CD4-positive, CD25-positive, alpha-beta regulatory T cell (primary cell): Measurements from ENCODE around the gene ANO8. TPM values are rescaled to one million over a fixed set of nuclear protein-coding genes. Genes with fewer than 3 reads are reported as not detected.
A peak's percentile ranks its signal among the peaks of the same experiment; 100 is the strongest.

Experiments
- ATAC-seq, 2 donors: fragments of 150-1000 bp; cut with Tn5 transposase; one replicate each; pipeline ENCODE4 v1.10.0; 2021; ENCODE audit warnings: low read depth in 2 of 2, moderate number of reproducible peaks in 2 of 2, moderate library complexity in 1 of 2
- DNase-seq, 3 donors: peaks; one replicate each; pipeline versions ENCODE4 v3.0.0 to v3.0.0-alpha.2; 2012 to 2022; ENCODE audit warnings: mixed read lengths in 1 of 3
- H3K27ac ChIP-seq: one replicate; pipeline ENCODE4 v1.7.0; 2013; ENCODE audit warnings: mild to moderate bottlenecking, low read length; ENCODE audit not compliant: insufficient read depth, poor library complexity, severe bottlenecking
- H3K27me3 ChIP-seq: one replicate; pipeline ENCODE4 v1.7.0; 2013; ENCODE audit warnings: low read length; ENCODE audit not compliant: control insufficient read depth, insufficient read depth
- H3K36me3 ChIP-seq: one replicate; pipeline ENCODE4 v1.7.0; 2013; ENCODE audit warnings: mild to moderate bottlenecking, low read length, moderate library complexity; ENCODE audit not compliant: control insufficient read depth, insufficient read depth
- H3K4me1 ChIP-seq: 2 replicates; pipeline ENCODE4 v1.7.0; 2013; ENCODE audit warnings: mild to moderate bottlenecking, low read length; ENCODE audit not compliant: insufficient read depth, control insufficient read depth, poor library complexity, severe bottlenecking
- H3K4me3 ChIP-seq: one replicate; pipeline ENCODE4 v1.7.0; 2013; ENCODE audit warnings: low read depth, mild to moderate bottlenecking, low read length, moderate library complexity
- H3K9me3 ChIP-seq, 2 experiments: 1 replicate in 1 of 2; 2 replicates in 1 of 2; pipeline ENCODE4 v1.7.0; 2013; ENCODE audit warnings: low read length in 2 of 2, mild to moderate bottlenecking in 1 of 2, moderate library complexity in 1 of 2; ENCODE audit not compliant: control insufficient read depth in 2 of 2
- H3K27ac Mint-ChIP-seq, 3 donors: one replicate each; pipeline ENCODE4 v1.8.0; 2020 to 2022; ENCODE audit warnings: mild to moderate bottlenecking in 3 of 3, mixed read lengths in 3 of 3, moderate library complexity in 2 of 3
- H3K27me3 Mint-ChIP-seq: one replicate; pipeline ENCODE4 v1.8.0; 2022; ENCODE audit warnings: mild to moderate bottlenecking, mixed read lengths
- H3K36me3 Mint-ChIP-seq: one replicate; pipeline ENCODE4 v1.8.0; 2020; ENCODE audit warnings: mixed read lengths
- H3K4me1 Mint-ChIP-seq, 4 donors: one replicate each; pipeline ENCODE4 v1.8.0; 2020 to 2022; ENCODE audit warnings: mixed read lengths in 4 of 4, mild to moderate bottlenecking in 1 of 4
- H3K4me3 Mint-ChIP-seq, 4 donors: one replicate each; pipeline ENCODE4 v1.8.0; 2020 to 2022; ENCODE audit warnings: mild to moderate bottlenecking in 4 of 4, mixed read lengths in 4 of 4, moderate library complexity in 3 of 4
- H3K9me3 Mint-ChIP-seq, 7 donors: one replicate each; pipeline ENCODE4 v1.8.0; 2020 to 2022; ENCODE audit warnings: mixed read lengths in 7 of 7, mild to moderate bottlenecking in 3 of 7, moderate library complexity in 2 of 7
- polyA plus RNA-seq, 4 donors: library from polyadenylated mRNA; unstranded; fragments of 300-500 nt; fragmentation: Illumina TruSeq; gene quantifications; one replicate each; pipeline ENCODE4 v1.2.3, GENCODE V29; 2021
- total RNA-seq: library from RNA; stranded (reverse); gene quantifications from one replicate; pipeline ENCODE4 v1.2.3, GENCODE V29; 2022

The ANO8 gene
- total and polyA plus RNA-seq, 5 donors from 2014 or later = 0.06 to 17.8 (median 0.10) TPM; not detected in 1

DNA sequence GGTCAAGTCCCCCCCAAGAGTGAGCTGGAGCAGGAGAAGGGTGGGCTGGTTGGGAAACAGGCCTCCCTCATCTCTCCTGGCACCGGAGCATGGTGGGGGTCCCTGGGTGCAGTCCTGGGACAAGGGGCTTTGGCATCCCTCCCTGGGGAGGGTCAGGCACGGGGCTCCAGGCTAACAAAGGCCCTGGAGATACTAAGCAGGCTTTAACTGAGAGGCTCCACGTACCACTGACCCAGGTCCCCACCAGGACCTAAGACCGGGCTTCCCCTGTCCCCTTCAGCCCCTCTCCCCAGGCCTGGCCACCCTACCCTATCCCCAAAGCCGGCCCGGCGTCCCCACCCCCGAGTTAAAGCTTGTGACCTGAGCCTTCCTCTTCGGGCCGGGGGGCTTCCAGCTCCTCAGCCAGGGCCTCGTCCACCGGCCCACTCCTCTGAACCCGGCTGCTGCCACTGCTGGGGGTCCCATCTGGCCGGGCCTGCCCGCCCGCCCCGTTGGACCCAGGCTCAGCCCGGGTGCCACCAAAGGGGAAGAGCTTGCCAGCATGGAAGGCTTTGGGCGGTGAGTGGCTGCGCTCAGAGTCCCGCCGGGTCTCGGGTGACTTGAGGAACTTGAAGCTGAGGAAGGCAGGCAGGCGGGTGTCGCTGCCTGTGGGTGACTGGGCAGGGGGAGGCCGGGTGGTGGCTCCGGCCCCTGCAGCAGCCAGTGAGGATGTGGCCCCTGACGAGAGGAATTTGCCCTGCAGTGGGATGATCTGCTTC lies 10.1 kb downstream of the ANO8 start:
- peaks cover 5% of the 10 kb centered on the region for H3K36me3 Mint-ChIP-seq
- Histone ChIP-seq H3K27me3 (no peaks in the 10 kb centered on the region), H3K36me3 (peaks cover 11% of the 10 kb centered on the region), H3K9me3 (no peaks in the 10 kb centered on the region), H3K4me3 (no peak overlapping the region), H3K4me1 (peaks cover 23% of the 10 kb centered on the region), H3K27ac (no peak overlapping the region)
- H3K4me1 Mint-ChIP-seq = peaks cover 0 to 11% (median 5%) of the 10 kb centered on the region in 4 donors
- ATAC-seq (no peak), DNase-seq (no peak)
- no peaks in the 10 kb centered on the region for H3K9me3 Mint-ChIP-seq
- peak overlapping the region in 1 of 4 donors; percentile 1 for H3K4me3 Mint-ChIP-seq
- no peaks in the 10 kb centered on the region for H3K27me3 Mint-ChIP-seq
- no peak overlapping the region for H3K27ac Mint-ChIP-seq

DNA sequence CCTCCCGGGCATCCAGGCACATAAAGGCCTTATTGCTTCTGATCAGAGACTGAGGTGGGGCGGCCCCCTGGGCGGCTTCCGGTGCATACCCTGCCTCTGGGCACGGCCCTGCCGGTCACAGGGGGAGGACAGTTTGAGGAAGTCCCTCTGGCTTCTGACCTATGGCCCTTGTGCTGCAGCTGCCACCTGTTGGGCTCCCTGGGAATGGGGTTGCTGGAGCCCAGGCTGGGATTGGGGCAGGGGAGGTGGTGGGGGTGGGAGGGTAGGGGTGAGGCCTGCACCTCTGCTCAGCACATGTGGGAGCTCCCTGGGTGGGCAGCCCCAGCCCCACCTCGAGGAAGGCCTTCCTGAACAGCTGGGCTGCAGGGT lies 10.7 kb downstream of the ANO8 start:
- H3K27ac ChIP-seq = no peak overlapping the region
- peaks cover 5% of the 10 kb centered on the region for H3K36me3 Mint-ChIP-seq
- no peak overlapping the region for H3K4me3 Mint-ChIP-seq
- H3K27me3 Mint-ChIP-seq = no peaks in the 10 kb centered on the region
- H3K4me3 ChIP-seq = no peak overlapping the region
- peak in 1 of 3 donors; percentile 45 for DNase-seq
- peaks cover 0 to 11% (median 5%) of the 10 kb centered on the region in 4 donors for H3K4me1 Mint-ChIP-seq
- H3K9me3 Mint-ChIP-seq = no peaks in the 10 kb centered on the region
- no peaks in the 10 kb centered on the region for H3K27me3 ChIP-seq
- H3K9me3 ChIP-seq = no peaks in the 10 kb centered on the region
- no peak overlapping the region for H3K27ac Mint-ChIP-seq
- peak in 1 of 2 donors; percentile 34 for ATAC-seq
- peaks cover 17% of the 10 kb centered on the region for H3K4me1 ChIP-seq
- H3K36me3 ChIP-seq = peaks cover 15% of the 10 kb centered on the region

GRCh38 chr19:17323300-17323963 lies 11.2 kb downstream of the ANO8 start:
- Histone ChIP-seq H3K4me3 (no peak overlapping the region), H3K9me3 (no peaks in the 10 kb centered on the region), H3K36me3 (peaks cover 19% of the 10 kb centered on the region), H3K27ac (no peak overlapping the region), H3K4me1 (peaks cover 13% of the 10 kb centered on the region), H3K27me3 (no peaks in the 10 kb centered on the region)
- peaks cover 5% of the 10 kb centered on the region for H3K36me3 Mint-ChIP-seq
- H3K9me3 Mint-ChIP-seq = no peaks in the 10 kb centered on the region
- H3K4me3 Mint-ChIP-seq = peak overlapping the region in 1 of 4 donors; percentile 26
- H3K27me3 Mint-ChIP-seq = no peaks in the 10 kb centered on the region
- ATAC-seq (no peak), DNase-seq (no peak)
- no peak overlapping the region for H3K27ac Mint-ChIP-seq
- peaks cover 0 to 11% (median 5%) of the 10 kb centered on the region in 4 donors for H3K4me1 Mint-ChIP-seq

DNA sequence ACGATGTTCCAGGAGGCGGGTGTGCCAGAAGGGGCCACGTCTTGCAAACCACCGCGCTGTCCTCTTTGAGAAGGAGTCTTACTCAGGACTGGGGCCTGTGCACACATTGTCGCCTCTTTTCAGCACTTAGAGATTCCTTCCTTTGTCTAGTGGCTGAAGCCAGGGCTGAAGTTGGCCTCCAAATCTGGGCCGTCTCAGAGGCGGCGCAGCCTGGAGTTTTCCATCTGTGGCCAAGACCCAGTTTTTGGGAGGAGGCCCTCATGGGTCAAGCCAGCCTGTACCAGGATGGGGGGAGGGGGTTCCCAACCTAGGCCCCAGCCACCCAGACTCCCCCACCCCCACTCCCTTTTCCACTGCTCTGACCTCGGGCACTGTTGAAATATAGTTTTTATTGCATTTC lies 11.8 kb downstream of the ANO8 start:
- Histone ChIP-seq H3K4me1 (peaks cover 8% of the 10 kb centered on the region), H3K27me3 (no peaks in the 10 kb centered on the region), H3K9me3 (no peaks in the 10 kb centered on the region), H3K36me3 (peaks cover 19% of the 10 kb centered on the region), H3K4me3 (no peak overlapping the region), H3K27ac (no peak overlapping the region)
- peak overlapping the region in 2 of 3 donors; percentile 63 to 73 for H3K27ac Mint-ChIP-seq
- peak overlapping the region in 2 of 4 donors; percentile 26 to 27 for H3K4me3 Mint-ChIP-seq
- ATAC-seq = no peak
- H3K27me3 Mint-ChIP-seq = no peaks in the 10 kb centered on the region
- DNase-seq = no peak
- peaks cover 5% of the 10 kb centered on the region for H3K36me3 Mint-ChIP-seq
- peaks cover 0 to 11% (median 5%) of the 10 kb centered on the region in 4 donors for H3K4me1 Mint-ChIP-seq
- no peaks in the 10 kb centered on the region for H3K9me3 Mint-ChIP-seq

DNA sequence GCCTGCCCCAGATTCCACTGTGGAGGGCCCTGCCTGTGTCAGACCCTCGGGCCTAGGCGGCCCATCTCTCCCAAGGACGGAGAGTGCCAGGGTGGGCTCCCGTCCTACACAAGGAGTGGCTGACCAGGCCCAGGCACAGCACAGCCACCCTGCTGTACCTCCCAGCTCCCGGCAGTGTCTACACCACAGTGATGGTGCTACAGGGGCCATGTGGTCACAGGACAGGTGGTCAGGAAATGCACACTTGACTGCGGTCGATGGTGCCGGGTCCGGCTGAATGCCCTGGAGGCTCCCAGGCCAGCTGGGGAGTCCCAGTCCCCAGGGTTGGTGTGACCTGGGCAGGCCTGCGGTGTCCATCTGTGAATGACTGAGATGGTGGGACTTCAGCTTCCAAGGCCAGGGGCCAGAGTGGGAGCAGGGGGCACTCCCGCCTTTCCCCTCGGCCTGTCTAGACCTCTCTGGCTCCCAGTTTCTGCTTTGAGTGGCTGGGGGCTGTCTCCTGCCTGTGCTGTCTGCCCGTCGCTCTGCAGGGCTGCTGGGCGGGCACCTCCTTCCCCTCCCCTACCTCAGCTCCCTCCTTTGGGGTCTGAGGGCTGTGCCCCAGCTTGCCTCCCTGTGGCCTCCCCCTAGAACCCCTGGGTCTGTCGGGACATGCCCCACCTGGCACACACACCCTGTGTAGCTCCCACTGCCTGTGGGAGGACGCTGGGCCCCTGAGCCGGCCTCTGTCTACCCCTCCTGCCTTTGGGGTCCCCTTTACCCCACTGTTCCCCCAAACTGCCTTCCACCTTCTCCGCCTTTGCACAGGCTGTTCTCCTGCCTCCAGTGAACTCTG lies 12.8 kb downstream of the ANO8 start:
- DNase-seq = no peak
- peaks cover 6% of the 10 kb centered on the region for H3K4me1 ChIP-seq
- Mint-ChIP-seq H3K9me3 (no peaks in the 10 kb centered on the region), H3K4me3 (peak overlapping the region in 2 of 4 donors; percentile 38 to 82), H3K27ac (peak overlapping the region in 2 of 3 donors; percentile 26 to 73), H3K4me1 (peaks cover 0 to 9% (median 5%) of the 10 kb centered on the region in 4 donors), H3K36me3 (peaks cover 5% of the 10 kb centered on the region), H3K27me3 (no peaks in the 10 kb centered on the region)
- no peaks in the 10 kb centered on the region for H3K9me3 ChIP-seq
- ATAC-seq = no peak
- H3K36me3 ChIP-seq = peaks cover 19% of the 10 kb centered on the region
- no peaks in the 10 kb centered on the region for H3K27me3 ChIP-seq
- H3K4me3 ChIP-seq = no peak overlapping the region
- no peak overlapping the region for H3K27ac ChIP-seq

DNA sequence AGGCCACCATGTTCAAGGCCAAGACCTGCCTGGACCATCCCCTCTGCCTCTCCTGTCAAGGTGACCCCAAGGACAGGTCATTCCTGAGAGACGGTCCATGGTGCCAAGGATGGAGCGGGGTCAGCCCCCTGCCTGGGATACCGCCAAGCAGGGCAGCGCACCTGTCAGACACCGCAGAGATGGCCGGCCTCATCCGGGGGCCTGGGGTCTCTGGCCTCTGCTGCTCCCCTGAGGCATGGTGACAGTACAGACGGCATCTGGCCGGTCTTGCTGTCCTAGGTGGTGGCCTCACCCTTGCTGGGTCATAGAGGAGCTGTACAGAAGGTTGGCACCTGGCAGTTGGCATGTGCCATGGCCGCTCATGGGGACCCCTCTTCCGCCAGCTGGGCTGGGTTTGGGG lies 14.2 kb downstream of the ANO8 start:
- Mint-ChIP-seq H3K36me3 (peaks cover 5% of the 10 kb centered on the region), H3K9me3 (no peaks in the 10 kb centered on the region), H3K27ac (no peak overlapping the region), H3K4me3 (no peak overlapping the region), H3K27me3 (no peaks in the 10 kb centered on the region), H3K4me1 (peaks cover 0 to 9% (median 0%) of the 10 kb centered on the region in 4 donors)
- Histone ChIP-seq H3K4me3 (no peak overlapping the region), H3K4me1 (peaks cover 6% of the 10 kb centered on the region), H3K9me3 (no peaks in the 10 kb centered on the region), H3K27ac (no peak overlapping the region), H3K36me3 (peaks cover 27% of the 10 kb centered on the region), H3K27me3 (no peaks in the 10 kb centered on the region)
- ATAC-seq (no peak), DNase-seq (no peak)

DNA sequence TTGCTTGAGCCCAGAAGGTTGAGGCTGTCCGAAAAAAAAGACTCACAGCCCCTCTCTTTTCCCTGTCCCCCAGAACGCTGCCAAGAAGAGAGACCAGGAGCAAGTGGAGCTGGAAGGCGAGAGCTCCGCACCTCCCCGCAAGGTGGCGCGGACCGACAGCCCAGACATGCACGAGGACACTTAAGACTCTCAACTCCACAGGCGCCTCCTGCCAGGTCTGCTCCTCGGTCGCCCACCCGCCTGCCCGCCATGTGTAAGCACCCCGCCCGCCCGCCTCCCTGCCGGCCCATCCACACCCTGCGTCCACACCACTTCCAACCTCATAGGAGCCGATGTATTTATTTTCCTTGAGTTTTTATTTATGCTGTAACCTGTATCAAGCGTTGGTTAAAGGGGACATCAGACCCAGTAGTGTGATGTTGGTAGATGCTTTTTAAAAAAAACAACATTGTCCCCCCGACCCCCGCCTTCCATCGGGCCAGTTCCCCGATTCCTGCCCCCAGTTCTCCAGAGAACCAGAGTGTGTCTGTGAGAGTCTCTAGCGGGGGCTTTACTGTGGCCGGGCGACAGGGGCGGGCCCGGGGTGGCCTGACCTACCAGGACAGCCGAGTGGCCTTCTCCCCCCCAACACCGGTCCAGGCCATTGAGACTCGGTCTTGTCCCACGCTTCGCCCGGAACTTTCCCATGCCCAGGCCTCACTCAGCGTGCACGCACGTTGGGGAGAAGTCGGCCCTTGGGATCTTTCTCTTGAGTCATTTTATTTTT lies 15.0 kb downstream of the ANO8 start:
- no peak for ATAC-seq
- Histone ChIP-seq H3K4me1 (peaks cover 6% of the 10 kb centered on the region), H3K9me3 (no peaks in the 10 kb centered on the region), H3K4me3 (no peak overlapping the region), H3K27ac (no peak overlapping the region), H3K36me3 (peaks cover 32% of the 10 kb centered on the region), H3K27me3 (no peaks in the 10 kb centered on the region)
- H3K27me3 Mint-ChIP-seq = no peaks in the 10 kb centered on the region
- no peak overlapping the region for H3K27ac Mint-ChIP-seq
- no peaks in the 10 kb centered on the region for H3K9me3 Mint-ChIP-seq
- no peak overlapping the region for H3K4me3 Mint-ChIP-seq
- H3K36me3 Mint-ChIP-seq = peaks cover 5% of the 10 kb centered on the region
- no peak for DNase-seq
- H3K4me1 Mint-ChIP-seq = peaks cover 0 to 6% (median 0%) of the 10 kb centered on the region in 4 donors
